Parathyroid adenoma (tissue), 2 donors: ENCODE measurements around the gene NDUFAF2.
A peak's percentile ranks its signal among the peaks of the same experiment; 100 is the strongest.

ENCODE experiments used
- H2AFZ ChIP-seq: fragments of 300-600 bp; sonication (generic); one replicate; pipeline ENCODE4 v1.7.0; 2017; ENCODE audit warnings: antibody characterized with exemption, mild to moderate bottlenecking
- H3K27ac ChIP-seq: fragments of 300-600 bp; sonication (generic); one replicate; pipeline ENCODE4 v1.7.0; 2017
- H3K27me3 ChIP-seq: fragments of 300-600 bp; sonication (generic); one replicate; pipeline ENCODE4 v1.7.0; 2017; ENCODE audit warnings: low read length; ENCODE audit not compliant: control insufficient read depth, insufficient read depth
- H3K36me3 ChIP-seq: fragments of 300-600 bp; sonication (generic); one replicate; pipeline ENCODE4 v1.7.0; 2017; ENCODE audit warnings: low read length; ENCODE audit not compliant: control insufficient read depth, insufficient read depth
- H3K4me1 ChIP-seq: fragments of 300-600 bp; sonication (generic); one replicate; pipeline ENCODE4 v1.7.0; 2017; ENCODE audit warnings: control low read depth
- H3K4me2 ChIP-seq: fragments of 300-600 bp; sonication (generic); one replicate; pipeline ENCODE4 v1.7.0; 2017; ENCODE audit warnings: low read length
- H3K4me3 ChIP-seq: fragments of 300-600 bp; sonication (generic); one replicate; pipeline ENCODE4 v1.7.0; 2017; ENCODE audit warnings: low read depth, low read length
- H3K79me2 ChIP-seq: fragments of 300-600 bp; sonication (generic); one replicate; pipeline ENCODE4 v1.7.0; 2017; ENCODE audit warnings: control low read depth
- H3K9ac ChIP-seq: fragments of 300-600 bp; sonication (generic); one replicate; pipeline ENCODE4 v1.7.0; 2017; ENCODE audit warnings: mild to moderate bottlenecking
- H3K9me3 ChIP-seq: fragments of 300-600 bp; sonication (generic); one replicate; pipeline ENCODE4 v1.7.0; 2017; ENCODE audit warnings: low read length; ENCODE audit not compliant: control insufficient read depth
- CTCF ChIP-seq: fragments of 300-600 bp; sonication (generic); IDR thresholded peaks from one replicate; pipeline ENCODE4 v1.7.0; 2017; ENCODE audit warnings: antibody characterized with exemption, mild to moderate bottlenecking
- donor health status: primary hyperparathyroidism.

Gene NDUFAF2

GRCh38 chr5:61176631-61177030 lies 231.6 kb downstream of the NDUFAF2 start:
- Histone ChIP-seq H3K9ac (no peak overlapping the region), H3K36me3 (no peaks in the 10 kb centered on the region), H3K4me2 (no peak overlapping the region), H3K4me3 (no peak overlapping the region), H2AFZ (no peak overlapping the region), H3K4me1 (peaks cover 7% of the 10 kb centered on the region), H3K9me3 (no peaks in the 10 kb centered on the region), H3K27me3 (no peaks in the 10 kb centered on the region), H3K27ac (no peak overlapping the region), H3K79me2 (no peaks in the 10 kb centered on the region)
- TF ChIP-seq CTCF = no peak

- H3K27me3 ChIP-seq = no peaks in the 10 kb centered on the region
- H3K9me3 ChIP-seq = no peaks in the 10 kb centered on the region
- TF ChIP-seq CTCF = no peak
- H2AFZ ChIP-seq = no peak overlapping the region
- H3K36me3 ChIP-seq = no peaks in the 10 kb centered on the region
- H3K4me2 ChIP-seq = no peak overlapping the region
- peaks cover 7% of the 10 kb centered on the region for H3K4me1 ChIP-seq
- H3K4me3 ChIP-seq = no peak overlapping the region
- no peak overlapping the region for H3K27ac ChIP-seq
- no peaks in the 10 kb centered on the region for H3K79me2 ChIP-seq
- no peak overlapping the region for H3K9ac ChIP-seq
These were observed 232.1 kb downstream of the NDUFAF2 start for GRCh38 chr5:61177070-61177469.

- no peaks in the 10 kb centered on the region for H3K27me3 ChIP-seq
- no peaks in the 10 kb centered on the region for H3K36me3 ChIP-seq
- H3K4me1 ChIP-seq = peaks cover 11% of the 10 kb centered on the region
- H3K27ac ChIP-seq = no peak overlapping the region
- H3K4me2 ChIP-seq = no peak overlapping the region
- no peaks in the 10 kb centered on the region for H3K9me3 ChIP-seq
- no peak overlapping the region for H3K4me3 ChIP-seq
- no peak overlapping the region for H3K9ac ChIP-seq
- no peak overlapping the region for H2AFZ ChIP-seq
- no peak for TF ChIP-seq CTCF
- no peaks in the 10 kb centered on the region for H3K79me2 ChIP-seq
These were observed 232.7 kb downstream of the NDUFAF2 start for GRCh38 chr5:61177716-61178115.

- no peaks in the 10 kb centered on the region for H3K9me3 ChIP-seq
- H2AFZ ChIP-seq = no peak overlapping the region
- H3K36me3 ChIP-seq = no peaks in the 10 kb centered on the region
- H3K27me3 ChIP-seq = no peaks in the 10 kb centered on the region
- H3K4me2 ChIP-seq = peak overlapping the region; percentile 17
- TF ChIP-seq CTCF = no peak
- no peak overlapping the region for H3K9ac ChIP-seq
- no peak overlapping the region for H3K27ac ChIP-seq
- peaks cover 11% of the 10 kb centered on the region for H3K4me1 ChIP-seq
- no peak overlapping the region for H3K4me3 ChIP-seq
- H3K79me2 ChIP-seq = no peaks in the 10 kb centered on the region
These were observed 233.7 kb downstream of the NDUFAF2 start for GRCh38 chr5:61178702-61179101.

GRCh38 chr5:61180886-61181285 lies 235.9 kb downstream of the NDUFAF2 start:
- Histone ChIP-seq H3K36me3 (no peaks in the 10 kb centered on the region), H3K4me1 (peaks cover 9% of the 10 kb centered on the region), H3K79me2 (no peaks in the 10 kb centered on the region), H3K4me3 (no peak overlapping the region), H3K27me3 (no peaks in the 10 kb centered on the region), H3K4me2 (no peak overlapping the region), H3K9me3 (no peaks in the 10 kb centered on the region), H2AFZ (no peak overlapping the region), H3K27ac (no peak overlapping the region), H3K9ac (no peak overlapping the region)
- TF ChIP-seq CTCF = no peak
